Activated effector memory CD4-positive, alpha-beta T cell treated with anti-CD3 and anti-CD28 coated beads, Interleukin-2, amount 50 U/mL, for 16 hours (primary cell): Measurements from ENCODE around the gene CDC42EP2.
"Not testable (repeated sequence)": the region's sequence is repeated elsewhere in the genome, so short reads cannot be mapped to it uniquely, and the experiment has no call there.

Experiments
- DNase-seq: peaks from one replicate; pipeline ENCODE4 v3.0.0-alpha.2; 2020

The CDC42EP2 gene

DNA sequence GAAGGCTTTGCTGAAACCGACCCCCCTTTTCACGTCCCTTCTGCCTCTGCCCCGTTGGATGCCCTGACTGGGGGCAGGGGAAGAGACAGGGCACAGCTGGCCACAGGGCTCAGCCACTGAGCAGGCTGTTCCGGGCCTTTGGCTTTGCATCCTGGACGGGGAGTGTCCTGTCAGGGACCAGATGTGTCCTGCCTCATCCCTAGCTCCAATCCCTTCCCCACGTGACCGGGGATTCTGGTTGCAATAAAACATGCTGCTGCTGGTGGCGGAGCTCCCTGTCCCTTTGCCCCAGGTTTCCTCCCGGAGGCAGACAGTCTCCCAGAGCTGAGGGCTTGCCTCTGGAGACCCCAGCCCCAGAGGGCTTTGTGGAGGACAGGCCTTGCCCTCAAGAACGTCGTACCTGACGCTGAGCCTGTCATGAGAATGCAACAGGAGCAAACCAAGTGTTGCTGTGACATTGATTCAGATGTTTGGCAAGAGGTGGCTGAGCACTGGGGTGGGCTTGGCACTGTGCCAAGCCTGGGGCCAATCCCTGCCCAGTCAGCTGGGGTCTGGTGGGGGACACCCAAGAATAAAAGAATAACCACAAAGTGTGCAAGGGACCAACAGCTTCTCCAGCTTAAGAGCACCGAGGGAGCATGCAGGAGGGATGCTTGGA, 7.3 kb downstream of the CDC42EP2 start:
- no peak for DNase-seq

- no peak for DNase-seq
These were observed 9.1 kb downstream of the CDC42EP2 start for GRCh38 chr11:65323813-65324212.

DNA sequence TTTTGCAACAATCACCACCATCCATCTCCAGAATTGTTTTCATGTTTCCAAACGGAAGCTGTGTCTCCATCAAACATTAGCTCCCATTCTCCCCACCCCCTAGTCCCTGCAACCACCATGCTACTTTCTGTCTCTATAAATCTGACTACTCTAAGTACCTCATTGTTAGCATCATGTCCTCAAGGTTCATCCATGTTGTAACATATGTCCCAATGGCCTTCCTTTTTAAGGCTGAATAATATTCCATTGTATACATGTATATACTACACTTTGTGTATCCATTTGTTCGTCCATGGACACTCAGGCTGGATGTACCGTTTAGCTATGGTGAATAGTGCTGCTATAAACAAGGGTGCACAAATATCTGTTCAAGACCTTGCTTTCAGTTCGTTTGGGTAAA, 10.8 kb downstream of the CDC42EP2 start:
- DNase-seq, result no peak

DNA sequence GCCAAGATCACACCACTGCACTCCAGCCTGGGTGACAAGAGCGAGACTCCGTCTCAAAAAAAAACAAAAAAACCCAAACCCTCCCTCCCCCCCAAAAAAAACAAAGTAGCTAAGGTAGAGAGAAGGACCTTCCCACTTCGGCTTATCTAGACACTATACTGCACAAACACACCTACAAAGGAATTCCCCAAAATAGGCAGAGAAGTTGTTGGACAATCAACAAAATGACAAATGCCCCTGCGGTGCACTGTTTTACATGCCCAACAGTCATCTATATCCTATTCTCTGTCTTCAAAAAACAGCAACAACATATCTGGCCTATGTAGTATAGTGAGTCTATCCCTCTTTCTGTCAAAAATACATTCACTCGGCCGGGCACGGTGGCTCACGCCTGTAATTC, 12.4 kb downstream of the CDC42EP2 start:
- no peak for DNase-seq

- DNase-seq, result no peak
These were observed 14.8 kb downstream of the CDC42EP2 start for GRCh38 chr11:65329478-65329877.

DNA sequence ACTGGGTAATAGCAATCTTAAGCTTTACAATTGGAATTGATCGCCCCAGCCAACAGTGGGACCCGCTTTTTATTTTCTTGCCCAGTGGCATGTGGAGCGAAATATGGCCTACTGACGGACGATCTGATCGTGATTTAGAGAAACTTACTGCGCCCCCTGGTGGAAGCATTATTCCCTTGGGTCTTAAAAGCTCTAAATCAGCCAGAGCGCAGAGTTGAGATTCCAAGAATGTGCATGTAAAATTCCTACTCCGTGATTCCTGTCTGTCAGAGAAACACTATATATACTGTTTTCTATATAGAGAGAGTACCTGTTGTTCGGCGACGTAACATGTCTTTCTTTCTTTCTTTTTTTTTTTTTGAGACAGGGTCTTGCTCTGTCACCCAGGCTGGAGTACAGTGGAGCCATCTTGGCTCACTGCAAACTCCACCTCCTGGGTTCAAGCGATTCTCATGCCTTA, 15.3 kb downstream of the CDC42EP2 start:
- peak; percentile 91 for DNase-seq

DNA sequence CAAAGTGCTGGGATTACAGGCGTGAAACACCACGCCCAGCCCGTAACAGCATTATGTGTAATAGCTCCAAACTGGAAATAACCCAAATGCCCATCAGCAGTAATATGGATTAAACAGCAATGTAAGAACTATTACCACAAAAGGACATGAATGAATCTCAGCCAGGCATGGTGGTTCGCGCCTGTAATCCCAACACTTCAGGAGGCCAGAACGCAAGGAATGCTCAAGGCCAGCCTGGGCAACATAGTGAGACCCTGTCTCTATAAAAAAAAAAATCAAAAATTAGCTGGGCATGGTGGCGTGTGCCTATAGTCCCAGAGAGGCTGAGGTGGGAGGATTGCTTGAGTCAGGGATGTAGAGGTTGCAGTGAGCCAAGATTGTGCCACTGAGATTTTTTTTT, 15.9 kb downstream of the CDC42EP2 start:
- DNase-seq, result no peak

GRCh38 chr11:65332591-65332990, 17.9 kb downstream of the CDC42EP2 start:
- not testable (repeated sequence) for DNase-seq

- no peak for DNase-seq
These were observed 20.1 kb downstream of the CDC42EP2 start for GRCh38 chr11:65334696-65335295.

GRCh38 chr11:65338676-65339075, 24.0 kb downstream of the CDC42EP2 start:
- no peak for DNase-seq

DNA sequence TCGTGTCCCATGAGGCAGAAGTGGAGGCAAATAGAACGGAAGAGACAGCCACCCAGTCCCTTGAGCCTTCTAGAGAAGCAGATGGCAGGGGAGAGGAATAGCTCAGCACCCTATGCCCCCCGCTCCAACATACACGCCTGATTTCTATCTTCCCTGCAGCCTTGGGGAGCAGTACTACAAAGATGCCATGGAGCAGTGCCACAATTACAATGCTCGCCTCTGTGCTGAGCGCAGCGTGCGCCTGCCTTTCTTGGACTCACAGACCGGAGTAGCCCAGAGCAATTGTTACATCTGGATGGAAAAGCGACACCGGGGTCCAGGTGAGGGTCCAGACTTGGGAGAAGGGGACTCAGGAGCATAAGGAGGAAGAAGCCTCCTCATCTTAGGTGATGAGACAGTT, 25.6 kb downstream of the CDC42EP2 start:
- DNase-seq, result no peak

GRCh38 chr11:65341856-65342255, 27.2 kb downstream of the CDC42EP2 start:
- no peak for DNase-seq

DNA sequence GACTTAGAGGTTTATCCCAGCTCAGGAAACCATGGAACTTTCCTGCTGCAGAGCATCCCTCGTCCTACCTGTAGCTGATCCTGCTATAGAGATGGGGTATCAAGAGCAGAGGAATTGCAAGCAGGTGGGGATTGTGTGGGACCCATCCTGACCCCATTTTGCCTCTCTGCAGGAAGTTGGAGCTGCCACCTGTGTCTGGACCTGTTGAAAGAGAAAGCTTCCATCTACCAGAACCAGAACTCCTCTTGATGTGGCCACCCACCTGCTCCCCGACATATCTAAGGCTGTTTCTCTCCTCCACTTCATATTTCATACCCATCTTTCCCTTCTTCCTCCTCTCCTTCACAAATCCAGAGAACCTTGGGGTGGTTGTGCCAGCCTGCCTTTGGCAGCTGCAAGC, 36.8 kb downstream of the CDC42EP2 start:
- no peak for DNase-seq

DNA sequence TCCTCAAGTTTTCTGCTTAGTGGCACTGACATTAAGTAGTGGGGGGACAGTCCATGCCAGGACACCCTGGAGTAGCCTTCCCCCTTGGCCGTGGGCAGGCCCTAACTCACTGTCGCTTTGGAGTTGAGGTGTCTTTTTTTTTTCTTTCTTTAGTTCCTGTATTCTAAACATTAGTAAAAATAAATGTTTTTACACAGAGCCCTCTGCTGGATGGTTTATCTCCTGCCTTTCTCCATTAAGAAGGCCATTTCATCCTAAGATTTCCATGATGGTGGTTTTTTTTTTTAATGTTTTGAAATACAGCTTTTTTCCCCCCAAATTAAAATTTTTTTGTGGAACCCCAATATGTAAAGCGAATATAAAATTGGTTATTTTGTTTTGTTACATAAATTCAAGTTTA, 38.1 kb downstream of the CDC42EP2 start:
- no peak for DNase-seq

DNA sequence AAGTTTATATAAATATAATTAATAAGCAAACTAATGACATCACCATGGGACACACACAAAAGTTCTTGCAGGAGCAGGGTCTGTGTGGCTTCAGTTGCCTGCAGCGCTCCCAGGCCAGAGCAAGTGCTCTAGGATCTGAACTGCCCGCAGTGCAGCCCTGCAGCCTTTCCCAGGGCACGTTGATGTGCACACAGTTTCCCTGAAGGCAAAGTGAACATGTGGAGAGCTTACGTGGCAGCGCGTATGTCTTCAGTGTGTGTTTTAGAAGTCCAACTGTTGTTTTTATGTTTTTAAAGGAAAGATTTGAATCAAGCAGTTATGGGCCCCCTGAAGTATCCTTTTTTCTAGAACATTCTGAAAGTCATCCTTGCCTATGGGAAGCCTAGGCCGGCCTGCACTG, 38.7 kb downstream of the CDC42EP2 start:
- no peak for DNase-seq

GRCh38 chr11:65353900-65354264, 39.2 kb downstream of the CDC42EP2 start:
- DNase-seq, result no peak

GRCh38 chr11:65354265-65355012, 39.8 kb downstream of the CDC42EP2 start, which contains the start of gene TIGD3:
Gene TIGD3, plus strand, starts transcription at chr11:65354751. Its CDS starts 1,058 bp downstream, at chr11:65355809.
- DNase-seq, result peak; percentile 99

DNA sequence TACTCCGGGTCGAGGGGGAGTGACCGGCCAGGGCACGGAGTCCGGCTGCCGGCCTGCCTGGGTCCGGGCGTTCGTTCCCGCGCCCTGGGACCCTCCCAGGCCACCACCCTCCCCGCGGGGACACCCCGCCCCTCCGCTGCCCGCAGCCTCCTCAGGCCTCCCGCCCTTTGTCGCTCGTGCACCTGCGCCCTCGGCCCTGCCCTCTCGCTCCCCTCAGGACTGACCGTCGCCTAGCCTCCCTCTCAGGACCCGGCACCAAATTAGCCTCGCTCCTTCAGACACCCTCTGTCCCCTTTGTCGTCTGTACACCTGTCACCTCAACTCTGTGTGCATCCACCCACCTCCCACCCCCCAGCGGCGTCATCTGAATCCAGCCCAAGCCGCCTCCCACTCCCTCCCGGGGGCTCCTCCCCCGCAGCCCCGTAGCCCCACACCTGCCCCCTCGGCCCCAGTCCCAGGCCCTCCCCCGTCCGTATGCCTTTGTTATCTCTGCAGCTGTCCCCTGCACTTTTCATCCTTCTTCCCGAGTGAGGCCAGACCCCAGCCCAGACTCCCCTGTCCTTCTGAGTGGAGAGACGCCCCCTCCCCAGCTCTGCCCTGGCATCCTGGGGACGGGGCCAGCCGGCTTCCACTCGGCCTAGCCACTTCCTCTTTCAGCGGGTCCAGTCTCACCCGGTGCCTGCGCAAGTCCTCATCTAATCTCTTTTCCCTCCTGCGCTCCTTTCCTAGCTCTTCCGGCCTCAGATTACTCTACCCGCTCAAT, 40.5 kb downstream of the CDC42EP2 start:
- DNase-seq, result peak; percentile 85

DNA sequence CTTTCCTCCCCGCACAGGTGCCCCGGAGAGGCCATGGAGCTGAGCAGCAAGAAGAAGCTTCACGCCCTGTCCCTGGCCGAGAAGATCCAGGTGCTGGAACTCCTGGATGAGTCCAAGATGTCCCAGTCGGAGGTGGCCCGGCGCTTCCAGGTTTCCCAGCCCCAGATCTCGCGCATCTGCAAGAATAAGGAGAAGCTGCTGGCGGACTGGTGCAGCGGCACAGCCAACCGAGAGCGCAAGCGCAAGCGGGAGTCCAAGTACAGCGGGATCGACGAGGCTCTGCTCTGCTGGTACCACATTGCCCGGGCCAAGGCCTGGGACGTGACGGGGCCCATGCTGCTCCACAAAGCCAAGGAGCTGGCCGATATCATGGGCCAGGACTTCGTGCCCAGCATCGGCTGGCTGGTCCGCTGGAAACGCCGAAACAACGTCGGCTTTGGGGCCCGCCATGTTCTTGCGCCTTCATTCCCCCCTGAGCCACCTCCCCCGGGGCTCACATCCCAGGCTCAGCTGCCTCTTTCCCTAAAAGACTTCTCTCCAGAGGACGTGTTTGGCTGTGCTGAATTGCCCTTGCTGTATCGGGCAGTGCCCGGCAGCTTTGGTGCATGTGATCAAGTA, 41.2 kb downstream of the CDC42EP2 start:
- DNase-seq, result no peak

GRCh38 chr11:65356394-65356972, 41.8 kb downstream of the CDC42EP2 start:
- DNase-seq, result no peak

DNA sequence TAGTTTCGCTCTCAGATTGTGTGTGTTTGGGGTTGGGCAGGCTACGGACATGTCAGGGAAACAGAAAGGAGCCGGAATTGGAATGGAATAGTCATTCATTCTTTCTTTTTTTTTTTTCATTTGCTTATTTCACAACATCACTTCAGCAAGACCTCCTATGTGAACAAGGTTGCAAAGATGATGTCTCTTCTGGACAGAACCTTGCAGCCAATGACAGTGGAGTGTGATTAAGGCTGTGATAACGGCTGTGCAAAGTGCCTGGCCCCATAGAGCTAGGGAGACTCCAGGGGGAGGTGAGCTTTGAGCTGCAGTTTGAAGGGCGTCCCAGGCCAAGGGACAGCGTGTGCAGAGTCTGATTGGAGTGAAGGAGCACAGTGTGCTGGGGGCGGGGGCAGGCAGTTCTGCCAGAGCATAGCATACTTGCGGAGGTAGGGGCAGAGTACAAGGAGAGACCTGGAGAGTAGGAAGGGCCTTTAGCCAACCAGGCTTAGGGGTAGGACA, 43.2 kb downstream of the CDC42EP2 start:
- DNase-seq, result no peak

DNA sequence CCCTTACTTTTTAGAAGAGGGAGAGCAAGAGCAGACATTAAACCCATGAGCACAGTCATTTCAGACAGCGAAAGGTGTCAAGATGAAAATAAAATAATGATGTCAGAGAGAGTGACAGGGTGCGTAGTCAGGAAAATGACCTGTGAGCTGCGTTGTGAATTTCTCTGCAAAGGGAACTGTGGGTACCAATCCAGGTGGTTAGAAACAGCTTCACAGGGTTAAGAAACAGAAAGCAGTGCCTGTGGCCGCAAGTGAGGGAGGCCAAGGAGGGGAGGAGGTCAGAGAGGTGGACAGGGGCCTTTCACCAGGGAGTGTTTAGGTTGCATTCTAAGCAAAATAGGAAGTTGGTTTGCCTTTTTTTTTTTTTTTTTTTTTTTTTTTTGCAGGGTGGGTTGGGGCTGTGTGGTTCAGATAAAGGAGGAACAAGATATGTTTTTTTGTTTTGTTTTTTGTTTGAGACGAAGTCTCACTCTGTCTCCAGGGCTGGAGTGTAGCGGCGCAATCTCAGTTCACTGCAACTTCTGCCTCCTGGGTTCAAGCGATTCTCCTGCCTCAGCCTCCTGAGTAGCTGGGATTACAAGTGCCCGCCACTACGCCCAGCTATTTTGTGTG, 47.8 kb downstream of the CDC42EP2 start:
- DNase-seq, result no peak
